K562 (cell line): ENCODE data around the gene OVOL1. TPM values are rescaled to one million over a fixed set of nuclear protein-coding genes. Genes with fewer than 3 reads are reported as not detected.

Source experiments
- ATAC-seq: fragments of 200-7000 bp; cut with Tn5 transposase; 3 replicates; pipeline ENCODE4 v1.9.1; 2020; ENCODE audit warnings: moderate library complexity
- BruUV-seq: library from RNA; stranded (reverse); fragments of 400-500 nt; replicated peaks from 2 replicates; lab custom pipeline; 2021; lab: Mats Ljungman, UMichigan
- CTCF ChIA-PET: fragments of 300-600 bp; formaldehyde crosslinking; extraction: SDS; loops from one replicate; lab custom pipeline; 2021; ENCODE audit warnings: low intra/inter-chr PET ratio; lab: Yijun Ruan, JAX
- POLR2A ChIA-PET: fragments of 300-600, 350-650 bp; sonication (Branson Sonifier 250); formaldehyde crosslinking; extraction: SDS; loops from one replicate; lab custom pipeline; 2021; ENCODE audit warnings: antibody characterized with exemption, inconsistent platforms; lab: Yijun Ruan, JAX
- DNase-seq, 4 experiments: peaks; one replicate each; pipeline versions ENCODE4 v3.0.0 to v3.0.0-alpha.2; 2011 to 2018; ENCODE audit warnings: low spot score in 3 of 4, mixed read lengths in 3 of 4; ENCODE audit errors: extremely low read depth in 1 of 4
- FAIRE-seq: peaks from 2 replicates; lab custom pipeline; 2011; peaks lifted over from hg19 to GRCh38; lab: Jason Lieb, UNC
- H2AFZ ChIP-seq: 2 replicates; pipeline ENCODE4 v1.6.0; 2011; ENCODE audit warnings: low read depth, low read length, control low read depth, inconsistent platforms
- H3K27ac ChIP-seq: fragments of 200-600 bp; 3 replicates; pipeline ENCODE4 v1.8.0; 2011; ENCODE audit warnings: low read depth, mild to moderate bottlenecking, control low read depth, inconsistent platforms, low read length, moderate library complexity, mixed read lengths; ENCODE audit errors: extremely low read depth
- H3K27me3 ChIP-seq, 2 experiments: fragments of 300-600 bp in 1 of 2; 2 replicates in 1 of 2; 3 replicates in 1 of 2; pipeline versions ENCODE4 v1.6.0 to v1.8.0; 2011; ENCODE audit warnings: inconsistent platforms in 2 of 2, low read length in 2 of 2, mild to moderate bottlenecking in 1 of 2, mixed read lengths in 1 of 2, moderate library complexity in 1 of 2; ENCODE audit not compliant: control insufficient read depth in 2 of 2, insufficient read depth in 2 of 2
- H3K36me3 ChIP-seq: fragments of 300-600 bp; 3 replicates; pipeline ENCODE4 v1.8.0; 2011; ENCODE audit warnings: mild to moderate bottlenecking, low read length, inconsistent platforms; ENCODE audit not compliant: control insufficient read depth, insufficient read depth
- H3K4me1 ChIP-seq, 2 experiments: fragments of 200-600 bp in 1 of 2; replicated peaks in 1 of 2; 2 replicates in 1 of 2; 3 replicates in 1 of 2; pipeline versions ENCODE4 v1.5.1 to v1.8.0; 2011; ENCODE audit warnings: inconsistent platforms in 2 of 2, low read length in 2 of 2, mild to moderate bottlenecking in 1 of 2, mixed read lengths in 1 of 2, moderate library complexity in 1 of 2; ENCODE audit not compliant: control insufficient read depth in 2 of 2, insufficient read depth in 2 of 2
- H3K4me2 ChIP-seq: 2 replicates; pipeline ENCODE4 v1.6.1; 2011; ENCODE audit warnings: low read length, control low read depth, inconsistent platforms, mixed read lengths; ENCODE audit not compliant: insufficient read depth
- H3K4me3 ChIP-seq: fragments of 200-600 bp; sonication (generic), shearing (Covaris generic); 2 replicates; pipeline ENCODE4 v1.5.1; 2016; ENCODE audit warnings: control low read depth, inconsistent platforms
- H3K79me2 ChIP-seq: fragments of 200-600 bp; 3 replicates; pipeline ENCODE4 v1.8.0; 2011; ENCODE audit warnings: low read length, inconsistent platforms; ENCODE audit not compliant: control insufficient read depth, insufficient read depth
- H3K9ac ChIP-seq, 2 experiments: 2 replicates each; pipeline versions ENCODE4 v1.6.0 to v1.6.1; 2011; ENCODE audit warnings: low read depth in 2 of 2, low read length in 2 of 2, control low read depth in 1 of 2, inconsistent platforms in 1 of 2, mild to moderate bottlenecking in 1 of 2, mixed read lengths in 1 of 2; ENCODE audit not compliant: insufficient read depth in 1 of 2
- H3K9me1 ChIP-seq: one replicate; pipeline ENCODE4 v1.6.0; 2011; ENCODE audit warnings: inconsistent platforms, mild to moderate bottlenecking, low read length, moderate library complexity; ENCODE audit not compliant: control insufficient read depth, insufficient read depth
- H3K9me3 ChIP-seq: replicated peaks from 2 replicates; pipeline ENCODE4 v1.5.1; 2011; ENCODE audit warnings: low read depth, low read length, inconsistent platforms; ENCODE audit not compliant: control insufficient read depth, insufficient read depth
- H4K20me1 ChIP-seq: replicated peaks from 2 replicates; pipeline ENCODE4 v1.6.1; 2011; ENCODE audit warnings: low read length, inconsistent platforms, mixed read lengths; ENCODE audit not compliant: control insufficient read depth, insufficient read depth
- POLR2G ChIP-seq: fragments of 200-400 bp; formaldehyde crosslinking; IDR thresholded peaks from 2 replicates; pipeline ENCODE4 v1.6.1; 2017; ENCODE audit warnings: low read depth, mild to moderate bottlenecking, antibody characterized with exemption, low read length, moderate library complexity
- RBFOX2 ChIP-seq: fragments of 200-400 bp; formaldehyde crosslinking; IDR thresholded peaks from 2 replicates; pipeline ENCODE4 v1.6.1; 2017; ENCODE audit warnings: low read depth, mild to moderate bottlenecking, low read length, moderate library complexity
- ZC3H11A ChIP-seq: IDR thresholded peaks from 2 replicates; pipeline ENCODE4 v1.6.1; 2012; ENCODE audit warnings: low read depth, low read length, improper control_type of control experiment
- ZNF133 ChIP-seq: fragments of 250-450 bp; sonication (Bioruptor Pico); IDR thresholded peaks from 2 replicates; pipeline ENCODE4 v1.4.0; 2020; ENCODE audit warnings: mild to moderate bottlenecking
- WGBS: fragments of 100-300 bp; shearing (Covaris generic); methylation state at CpG from one replicate; pipeline ENCODE4 v1.1.6; 2016; ENCODE audit warnings: low coverage, mixed read lengths; ENCODE audit not compliant: insufficient coverage; ENCODE audit errors: missing lambda C conversion rate; 5-methylcytosine and 5-hydroxymethylcytosine counted together
- in situ Hi-C: fragments of 300-500 bp; cut with MboI; formaldehyde crosslinking; loops from 4 replicates; pipeline ENCODE4 v1.15.0; 2018; ENCODE audit warnings: inconsistent platforms, mixed read lengths
- intact Hi-C: fragments of 100-400 bp; cut with micrococcal nuclease; formaldehyde crosslinking; loops from 2 replicates; pipeline ENCODE4 v1.14.2; 2022
- polyA plus RNA-seq, 8 experiments: library from polyadenylated mRNA; depleted of rRNA in 4 of 8; stranded (reverse) in 5 of 8; unstranded in 3 of 8; fragments of >200 nt; fragmentation: Nextera tagmentation in 2 of 8; fragmentation: Illumina TruSeq in 1 of 8; extraction: Ambion mirVana in 2 of 8; extraction: Trizol in 1 of 8; gene quantifications; 2 replicates each; pipeline versions ENCODE4 v1.2.1 to v1.2.3, GENCODE V29; 2011 to 2014; ENCODE audit warnings: inconsistent platforms in 1 of 8, missing spikeins in 1 of 8
- total RNA-seq, 7 experiments: library from RNA; depleted of rRNA in 6 of 7; stranded (reverse); fragments of >200 nt in 6 of 7; fragmentation: Illumina TruSeq in 2 of 7; extraction: Trizol in 2 of 7; gene quantifications; 2 replicates each; pipeline versions ENCODE4 v1.2.1 to v1.2.3, GENCODE V29; 2011 to 2021; ENCODE audit warnings: low replicate concordance in 1 of 7
- TF ChIP-seq, protein P1 (sequence below): sonication (generic); formaldehyde crosslinking; IDR thresholded peaks from 2 replicates; pipeline ENCODE4 v1.8.1; 2023; ENCODE audit warnings: mild to moderate bottlenecking, missing genetic modification reagents

Gene OVOL1
- total and polyA plus RNA-seq, 9 of the 15 experiments (the other 6 are each of a cell fraction or from before 2014, with no cell fraction given): 0.09 TPM; not detected in 8

DNA sequence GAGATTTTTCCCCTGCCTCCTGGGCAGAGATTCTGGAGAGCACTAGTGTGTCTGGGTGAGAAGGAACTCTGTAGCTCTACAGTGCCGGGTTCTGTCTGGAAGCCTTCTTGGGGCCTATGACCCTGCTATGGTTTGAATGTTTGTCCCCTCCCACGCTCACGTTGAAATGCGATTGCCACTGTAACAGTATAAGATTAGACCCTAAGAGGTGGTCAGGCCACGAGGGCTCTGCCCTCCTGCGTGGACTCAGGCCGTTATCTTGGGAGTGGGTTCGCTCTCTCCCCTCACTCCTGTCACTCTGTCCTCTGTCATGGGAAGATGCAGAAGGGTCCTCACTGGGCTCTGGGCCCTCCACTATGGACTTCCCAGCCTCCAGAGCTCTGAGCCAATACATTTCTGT is 9.6 kb upstream of the OVOL1 start:
- no peak overlapping the region for H3K4me2 ChIP-seq
- H3K36me3 ChIP-seq: peaks cover 36% of the 10 kb centered on the region; the same call in 2 of the 3 replicates
- peaks cover 7 to 44% of the 10 kb centered on the region in 2 experiments; a peak in 4 of 5 replicates for H3K4me1 ChIP-seq
- WGBS: 83% methylated on average over 8 of the region's 8 CpGs
- in situ Hi-C loops: no loop called here
- intact Hi-C loops: no loop called here
- H3K9me1 ChIP-seq: peaks cover 13% of the 10 kb centered on the region
- POLR2A ChIA-PET: interaction anchor here (0.6 to 2.0 kb wide), 9 partner anchors 12 to 204 kb away, joined by 3 to 7 read pairs (median 4); partner anchors contain the start of genes CCDC85B and FIBP
- H3K4me3 ChIP-seq: no peak overlapping the region
- no peaks in the 10 kb centered on the region for H3K27me3 ChIP-seq
- no TSS peak for BruUV-seq
- ATAC-seq (no peak), DNase-seq (no peak), FAIRE-seq (no peak)
- H3K79me2 ChIP-seq: peaks cover 22% of the 10 kb centered on the region
- H4K20me1 ChIP-seq: peaks cover 8% of the 10 kb centered on the region; the same call in 1 of the 2 replicates
- no peak overlapping the region for H3K27ac ChIP-seq
- TF ChIP-seq ZNF133 (CRISPR knock-in tag): no peak
- H2AFZ ChIP-seq: no peak overlapping the region
- H3K9ac ChIP-seq: peak overlapping the region in 1 of 2 experiments; percentile 60; a peak in 1 of 4 replicates
- no peaks in the 10 kb centered on the region for H3K9me3 ChIP-seq
- CTCF ChIA-PET: no interaction called here

DNA sequence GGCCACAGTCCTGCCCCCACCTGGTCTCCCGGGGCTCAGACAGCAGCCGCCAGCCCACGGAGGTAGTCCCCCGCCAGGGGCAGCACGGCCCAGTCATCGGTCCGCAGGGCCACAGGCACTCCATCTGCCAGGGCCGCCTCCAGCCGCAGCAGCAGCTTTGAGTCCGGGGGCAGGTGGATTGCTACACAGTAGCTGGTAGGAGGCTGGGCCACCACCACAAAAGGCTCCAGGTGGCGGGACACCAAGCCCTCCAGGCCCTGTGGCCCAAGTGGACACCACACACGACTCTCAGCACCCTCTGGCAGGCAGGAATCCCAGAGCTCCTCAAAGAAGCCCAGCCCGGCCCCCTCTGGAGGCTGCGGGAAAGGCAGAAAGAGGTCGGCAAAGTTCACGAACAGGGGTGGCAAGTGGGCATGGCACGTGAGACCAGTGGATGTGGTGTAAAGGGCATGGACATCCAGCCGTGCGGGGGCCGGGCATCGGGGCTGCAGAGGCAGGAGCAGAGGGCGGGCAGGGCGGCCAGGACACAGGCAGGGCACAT is 9.0 kb upstream of the OVOL1 start:
- no peak for FAIRE-seq
- CTCF ChIA-PET: no interaction called here
- H3K4me3 ChIP-seq: no peak overlapping the region
- H3K9me3 ChIP-seq: no peaks in the 10 kb centered on the region
- TF ChIP-seq ZC3H11A: no peak
- TF ChIP-seq, protein P1, sequence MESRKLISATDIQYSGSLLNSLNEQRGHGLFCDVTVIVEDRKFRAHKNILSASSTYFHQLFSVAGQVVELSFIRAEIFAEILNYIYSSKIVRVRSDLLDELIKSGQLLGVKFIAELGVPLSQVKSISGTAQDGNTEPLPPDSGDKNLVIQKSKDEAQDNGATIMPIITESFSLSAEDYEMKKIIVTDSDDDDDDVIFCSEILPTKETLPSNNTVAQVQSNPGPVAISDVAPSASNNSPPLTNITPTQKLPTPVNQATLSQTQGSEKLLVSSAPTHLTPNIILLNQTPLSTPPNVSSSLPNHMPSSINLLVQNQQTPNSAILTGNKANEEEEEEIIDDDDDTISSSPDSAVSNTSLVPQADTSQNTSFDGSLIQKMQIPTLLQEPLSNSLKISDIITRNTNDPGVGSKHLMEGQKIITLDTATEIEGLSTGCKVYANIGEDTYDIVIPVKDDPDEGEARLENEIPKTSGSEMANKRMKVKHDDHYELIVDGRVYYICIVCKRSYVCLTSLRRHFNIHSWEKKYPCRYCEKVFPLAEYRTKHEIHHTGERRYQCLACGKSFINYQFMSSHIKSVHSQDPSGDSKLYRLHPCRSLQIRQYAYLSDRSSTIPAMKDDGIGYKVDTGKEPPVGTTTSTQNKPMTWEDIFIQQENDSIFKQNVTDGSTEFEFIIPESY: 0 out of 2 replicates have a peak, but pooled peaks have one; percentile 25
- peak; percentile 50 for TF ChIP-seq RBFOX2
- TF ChIP-seq POLR2G: 0 out of 2 replicates have a peak, but pooled peaks have one; percentile 46
- TF ChIP-seq, all 486 proteins: peak for 3
- DNase-seq (no peak), ATAC-seq (no peak)
- 97% methylated on average over 18 of the region's 23 CpGs for WGBS
- Histone ChIP-seq H3K9ac (peak overlapping the region in 1 of 2 experiments; percentile 40; a peak in 2 of 4 replicates), H3K36me3 (peaks cover 36% of the 10 kb centered on the region; the same call in 2 of the 3 replicates), H2AFZ (no peak overlapping the region), H3K27ac (no peak overlapping the region), H3K27me3 (no peaks in the 10 kb centered on the region), H3K9me1 (peaks cover 13% of the 10 kb centered on the region), H3K4me2 (no peak overlapping the region), H3K4me1 (peaks cover 7 to 44% of the 10 kb centered on the region in 2 experiments; a peak in 4 of 5 replicates), H4K20me1 (peaks cover 8% of the 10 kb centered on the region; the same call in 1 of the 2 replicates), H3K79me2 (peaks cover 22% of the 10 kb centered on the region)
- POLR2A ChIA-PET: interaction anchor here (1.1 to 3.3 kb wide), 4 partner anchors 81 to 115 kb away, joined by 4 to 18 read pairs (median 6); partner anchors contain the start of genes CCDC85B and MUS81
- intact Hi-C loops (no loop called here), in situ Hi-C loops (no loop called here)
- no TSS peak for BruUV-seq
